CD4-positive, alpha-beta T cell treated with Interleukin-17A for 4 hours (primary cell): ENCODE results near the gene THOP1.
"Not testable (repeated sequence)": the region's sequence is repeated elsewhere in the genome, so short reads cannot be mapped to it uniquely, and the experiment has no call there.

Source experiments
- DNase-seq: peaks from one replicate; pipeline ENCODE4 v3.0.0-alpha.2; 2020; ENCODE audit warnings: mixed read lengths

THOP1 gene

DNA sequence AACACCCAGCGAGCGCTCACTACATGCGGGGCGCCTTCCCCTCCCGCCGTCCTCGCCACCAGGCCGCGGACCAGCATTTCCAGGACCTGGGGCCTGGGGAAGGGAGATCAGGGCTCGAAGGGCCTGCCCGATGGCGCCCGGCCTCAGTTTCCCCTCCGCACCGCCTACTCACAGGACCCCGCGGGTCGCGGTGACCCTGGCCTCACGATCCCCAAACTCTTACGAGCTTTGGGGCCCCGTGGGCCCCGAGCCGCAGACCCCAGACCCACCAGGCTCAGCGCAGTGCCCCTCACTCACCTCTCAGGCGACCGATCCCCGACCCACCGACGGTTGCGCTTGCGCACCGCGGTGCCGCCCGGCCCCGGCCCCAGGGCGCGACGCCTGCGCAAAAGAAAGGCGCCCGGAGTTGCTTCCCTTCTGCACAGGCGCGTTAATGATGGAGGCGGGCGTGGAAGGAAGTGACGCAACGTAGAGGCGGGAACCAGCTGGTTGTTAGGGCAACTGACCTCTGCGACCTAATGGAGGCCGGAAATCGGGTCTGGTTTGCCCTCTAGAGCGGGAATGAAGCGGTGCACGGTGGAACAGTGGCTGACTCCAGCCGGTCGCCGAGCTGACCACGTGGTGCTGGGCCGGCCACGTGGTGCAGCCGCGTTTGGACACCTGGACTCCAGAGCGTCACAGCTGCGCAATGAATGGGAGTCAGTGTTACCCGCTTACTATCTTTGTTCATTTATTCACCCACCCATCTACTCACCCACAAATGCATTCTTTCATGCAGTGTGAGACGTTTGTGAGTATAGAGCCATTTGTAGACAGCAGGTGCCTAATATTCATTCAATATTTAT is 2.1 kb upstream of the THOP1 start, which contains the start of gene SGTA:
Gene SGTA, minus strand, starts transcription at position 338 of the 845 bp plus-strand sequence. CDS start 14,205 bp downstream, outside the sequence.
- peak; percentile 96 for DNase-seq

GRCh38 chr19:2783781-2784145 is 1.5 kb upstream of the THOP1 start:
- DNase-seq, result no peak

DNA sequence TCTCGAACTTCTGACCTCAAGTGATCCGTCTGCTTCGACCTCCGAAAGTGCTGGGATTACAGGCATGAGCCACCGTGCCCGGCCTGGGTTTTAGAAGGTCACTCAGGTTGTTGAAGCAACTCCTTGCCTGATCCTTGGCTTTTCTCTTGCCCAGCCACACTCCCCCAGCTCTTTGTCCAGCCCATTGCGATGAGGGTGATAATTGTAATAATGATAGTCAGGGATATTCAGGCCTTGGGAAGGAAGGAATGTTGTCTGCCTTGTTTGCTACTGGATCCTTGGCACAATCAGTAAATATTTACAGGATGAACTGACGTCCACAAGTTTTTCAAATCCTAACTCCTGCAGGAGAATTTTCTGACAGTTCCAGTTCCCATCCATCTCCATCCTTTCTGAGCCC is 1.8 kb downstream of the THOP1 start:
- DNase-seq, result no peak

DNA sequence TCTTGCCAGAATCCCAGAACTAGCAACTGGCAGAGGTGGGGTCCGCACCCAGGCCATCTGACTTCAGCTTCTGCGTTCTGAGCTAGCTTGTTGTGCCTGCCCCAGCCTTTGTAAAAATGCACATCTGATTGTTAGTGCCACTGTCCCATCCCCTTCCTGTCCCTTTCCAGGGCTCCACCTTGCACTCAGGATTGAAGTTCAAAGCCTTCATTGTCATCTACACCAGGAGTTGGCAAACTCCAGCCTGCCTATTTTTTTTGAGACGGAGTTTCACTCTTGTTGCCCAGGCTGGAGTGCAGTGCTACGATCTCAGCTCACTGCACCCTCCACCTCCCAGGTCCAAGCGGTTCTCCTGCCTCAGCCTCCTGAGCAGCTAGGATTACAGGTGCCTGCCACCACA is 2.9 kb downstream of the THOP1 start:
- no peak for DNase-seq

GRCh38 chr19:2790194-2790556 is 4.9 kb downstream of the THOP1 start:
- no peak for DNase-seq

DNA sequence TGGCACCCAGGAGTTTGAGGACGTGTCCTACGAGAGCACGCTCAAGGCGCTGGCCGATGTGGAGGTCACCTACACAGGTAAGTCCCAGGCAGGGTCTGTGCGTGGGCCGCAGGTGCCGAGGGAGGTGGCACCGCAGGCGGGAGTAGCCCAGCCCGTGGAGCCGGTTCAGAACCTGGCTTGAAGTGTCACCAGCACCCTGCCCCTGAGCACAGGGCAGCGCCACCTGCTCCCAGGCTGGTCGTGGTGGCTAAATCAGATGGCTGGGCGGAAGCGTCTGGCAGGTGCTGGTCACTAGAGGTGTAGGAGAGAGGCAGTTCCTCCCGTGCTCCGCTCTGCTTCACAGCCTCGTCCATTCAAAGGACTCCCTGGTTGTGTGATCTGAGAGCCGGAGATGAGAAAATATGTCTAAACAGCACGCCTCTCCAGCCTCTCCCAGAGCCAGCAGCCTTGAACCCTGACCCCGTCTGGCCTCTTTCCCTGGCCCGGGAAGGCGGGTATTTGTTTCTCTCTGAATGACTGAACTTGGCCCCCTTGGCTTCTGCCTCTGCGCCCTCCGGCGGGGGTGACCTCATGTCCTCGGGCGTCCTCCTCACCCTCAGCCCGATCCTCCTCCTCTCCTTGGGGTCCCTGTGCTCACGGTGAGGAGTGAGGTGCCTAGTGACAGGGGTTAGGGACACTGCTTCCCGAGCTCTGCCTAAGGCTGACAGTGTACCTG is 5.4 kb downstream of the THOP1 start:
- no peak for DNase-seq

GRCh38 chr19:2791440-2791839 is 6.1 kb downstream of the THOP1 start:
- DNase-seq, result no peak

GRCh38 chr19:2791876-2792275 is 6.6 kb downstream of the THOP1 start:
- no peak for DNase-seq

DNA sequence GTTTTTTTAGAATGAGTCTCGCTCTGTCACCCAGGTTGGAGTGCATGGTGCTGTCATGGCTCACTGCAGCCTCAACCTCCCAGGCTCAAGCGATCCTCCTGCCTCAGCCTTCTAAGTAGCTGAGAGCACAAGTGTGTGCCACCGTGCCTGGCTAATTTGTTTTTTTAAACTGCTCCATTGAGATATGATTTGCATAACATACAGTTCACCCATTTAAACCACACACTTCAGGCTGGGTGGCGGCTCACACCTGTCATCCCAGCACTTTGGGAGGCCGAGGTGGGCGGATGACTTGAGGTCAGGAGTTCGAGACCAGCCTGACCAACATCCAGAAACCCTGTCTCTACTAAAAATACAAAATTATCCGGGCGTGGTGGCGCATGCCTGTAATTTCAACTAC is 7.4 kb downstream of the THOP1 start:
- DNase-seq, result not testable (repeated sequence)

GRCh38 chr19:2793126-2793525 is 7.8 kb downstream of the THOP1 start:
- no peak for DNase-seq

DNA sequence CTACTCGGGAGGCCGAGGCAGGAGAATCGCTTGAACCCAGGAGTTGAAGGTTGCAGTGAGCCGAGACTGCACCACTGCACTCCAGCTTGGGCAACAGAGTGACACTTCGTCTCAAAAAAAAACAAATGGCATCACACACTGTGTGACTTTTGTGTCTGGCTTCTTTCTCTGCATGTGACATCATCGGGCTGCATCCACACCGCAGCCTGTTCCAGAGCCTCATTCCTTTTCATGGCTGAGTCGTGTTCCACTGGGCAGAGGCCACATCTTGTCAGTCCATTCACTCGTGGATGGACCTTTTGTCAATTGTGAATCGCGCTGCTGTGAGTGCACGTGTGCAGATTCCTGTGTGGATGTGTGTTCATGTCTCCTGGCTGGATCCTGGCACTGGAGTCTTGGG is 8.3 kb downstream of the THOP1 start:
- no peak for DNase-seq

DNA sequence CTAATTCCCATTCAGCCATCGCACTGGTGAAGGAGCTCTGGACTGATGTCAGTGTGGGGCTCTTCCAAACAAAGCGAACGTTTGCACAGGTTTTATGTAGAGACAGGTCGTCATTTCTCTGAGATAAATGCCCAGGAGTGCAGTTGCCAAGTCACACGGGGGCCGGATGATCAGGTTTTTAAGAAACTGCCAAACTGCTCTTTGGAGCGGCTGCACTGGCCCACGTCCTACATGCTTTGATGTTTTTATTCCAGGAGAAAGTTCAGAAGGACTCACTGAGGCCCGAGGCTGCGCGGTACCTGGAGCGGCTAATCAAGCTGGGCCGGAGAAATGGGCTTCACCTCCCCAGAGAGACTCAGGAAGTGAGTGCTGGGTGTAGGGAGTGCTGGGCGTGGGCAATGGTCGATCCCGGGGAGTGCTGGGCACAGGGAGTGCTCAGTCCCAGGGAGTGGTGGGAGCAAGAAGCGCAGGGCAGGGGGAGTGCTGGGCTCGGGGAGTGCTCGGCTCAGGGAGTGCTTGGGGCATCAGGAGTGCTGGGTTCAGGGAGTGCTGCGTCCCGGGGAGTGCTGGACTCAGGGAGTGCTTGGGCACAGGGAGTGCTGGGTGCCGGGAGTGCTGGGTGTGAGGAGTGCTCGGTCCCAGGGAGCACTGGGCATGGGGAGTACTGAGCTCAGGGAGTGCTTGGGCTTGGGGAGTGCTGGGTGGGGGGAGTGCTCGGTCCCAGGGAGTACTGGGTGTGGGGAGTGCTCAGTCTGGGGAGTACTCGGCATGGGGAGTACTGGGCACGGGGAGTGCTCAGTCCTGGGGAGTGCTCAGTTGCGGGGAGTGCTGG is 10.7 kb downstream of the THOP1 start:
- no peak for DNase-seq

DNA sequence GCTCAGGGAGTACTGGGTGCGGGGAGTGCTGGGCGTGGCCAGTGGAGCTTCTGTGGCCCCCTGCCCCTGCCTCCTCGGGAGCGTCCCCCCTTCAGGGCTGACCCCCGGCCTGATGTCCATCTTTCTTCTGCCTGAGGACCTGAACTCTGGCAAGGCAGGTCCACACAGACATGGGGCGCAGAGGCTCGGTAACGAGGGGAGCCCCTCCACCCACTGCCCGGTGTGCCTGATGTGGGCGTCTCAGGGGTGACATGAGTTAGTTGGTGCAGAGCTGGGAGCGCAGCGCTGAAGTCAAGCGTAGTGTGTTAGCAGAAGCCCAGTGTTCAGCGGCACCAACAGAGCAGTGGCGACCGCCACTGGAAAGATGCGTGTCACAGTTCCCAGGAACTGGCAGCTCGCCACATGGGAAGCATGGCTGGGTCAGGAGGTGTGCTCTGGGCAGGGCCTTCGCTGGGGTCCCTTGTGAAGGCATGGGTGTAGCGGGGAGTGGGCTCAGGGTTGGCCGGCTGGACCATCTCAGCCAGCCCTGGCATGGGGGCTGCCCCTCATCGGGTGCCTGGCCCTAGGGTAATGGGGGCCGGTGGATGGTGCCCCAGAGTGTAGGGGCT is 11.5 kb downstream of the THOP1 start:
- DNase-seq, result no peak

DNA sequence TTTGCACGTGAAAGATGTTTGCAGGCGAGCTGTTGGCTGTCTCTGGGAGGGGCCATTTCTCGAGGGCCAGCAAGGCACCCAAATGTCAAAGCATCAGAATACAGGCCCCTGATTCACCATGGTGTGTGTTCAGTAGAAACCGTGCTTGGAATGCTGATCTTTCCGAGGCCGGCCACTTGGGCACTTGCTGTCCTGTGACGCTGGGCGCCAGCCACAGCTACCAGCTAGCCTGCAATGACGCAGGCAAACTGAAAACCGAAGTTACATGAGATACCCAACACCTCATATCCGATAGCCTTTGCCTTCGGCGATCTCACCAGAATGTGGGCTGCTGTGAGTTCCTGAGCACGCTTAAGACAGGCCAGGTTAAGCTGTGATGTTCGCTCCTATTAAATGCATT is 12.0 kb downstream of the THOP1 start:
- no peak for DNase-seq

- no peak for DNase-seq
These were observed 12.9 kb downstream of the THOP1 start for GRCh38 chr19:2798158-2798685.

- DNase-seq, result no peak
These were observed 13.4 kb downstream of the THOP1 start for GRCh38 chr19:2798733-2799132.

DNA sequence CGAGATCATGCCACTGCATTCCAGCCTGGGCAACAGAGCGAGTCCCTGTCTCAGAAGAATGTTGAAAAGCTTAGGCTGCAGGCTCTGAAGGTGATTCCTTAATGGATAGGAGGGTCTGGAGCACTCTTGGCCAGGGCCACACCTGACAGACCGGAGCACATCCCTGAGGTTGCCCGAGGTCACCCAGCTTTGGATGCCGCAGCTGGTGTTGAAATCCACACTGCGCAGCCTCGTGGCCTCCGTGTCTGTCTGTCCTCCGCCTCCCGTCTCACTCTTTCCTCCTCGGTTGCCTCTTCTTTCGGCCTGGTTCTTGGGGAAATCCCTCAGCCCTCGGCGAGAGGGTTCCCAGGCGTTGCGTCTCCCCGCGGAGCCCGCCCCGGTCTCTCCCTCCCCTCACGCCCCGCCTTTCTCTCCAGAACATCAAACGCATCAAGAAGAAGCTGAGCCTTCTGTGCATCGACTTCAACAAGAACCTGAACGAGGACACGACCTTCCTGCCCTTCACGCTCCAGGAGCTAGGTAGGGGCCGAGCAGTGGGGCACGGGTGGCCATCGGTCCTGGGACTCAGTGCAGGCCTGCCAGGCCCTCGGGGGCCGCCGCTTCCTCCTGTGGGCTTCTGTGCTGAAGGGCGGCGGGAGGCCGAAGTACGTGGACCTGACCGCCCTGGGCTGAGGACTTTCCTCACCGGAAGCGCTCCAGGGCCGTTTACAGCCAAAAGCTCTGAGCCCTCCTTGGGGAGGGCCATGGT is 14.1 kb downstream of the THOP1 start:
- DNase-seq, result no peak

- DNase-seq, result no peak
These were observed 15.2 kb downstream of the THOP1 start for GRCh38 chr19:2800506-2800905.

GRCh38 chr19:2802826-2803225 is 17.5 kb downstream of the THOP1 start:
- DNase-seq, result no peak

DNA sequence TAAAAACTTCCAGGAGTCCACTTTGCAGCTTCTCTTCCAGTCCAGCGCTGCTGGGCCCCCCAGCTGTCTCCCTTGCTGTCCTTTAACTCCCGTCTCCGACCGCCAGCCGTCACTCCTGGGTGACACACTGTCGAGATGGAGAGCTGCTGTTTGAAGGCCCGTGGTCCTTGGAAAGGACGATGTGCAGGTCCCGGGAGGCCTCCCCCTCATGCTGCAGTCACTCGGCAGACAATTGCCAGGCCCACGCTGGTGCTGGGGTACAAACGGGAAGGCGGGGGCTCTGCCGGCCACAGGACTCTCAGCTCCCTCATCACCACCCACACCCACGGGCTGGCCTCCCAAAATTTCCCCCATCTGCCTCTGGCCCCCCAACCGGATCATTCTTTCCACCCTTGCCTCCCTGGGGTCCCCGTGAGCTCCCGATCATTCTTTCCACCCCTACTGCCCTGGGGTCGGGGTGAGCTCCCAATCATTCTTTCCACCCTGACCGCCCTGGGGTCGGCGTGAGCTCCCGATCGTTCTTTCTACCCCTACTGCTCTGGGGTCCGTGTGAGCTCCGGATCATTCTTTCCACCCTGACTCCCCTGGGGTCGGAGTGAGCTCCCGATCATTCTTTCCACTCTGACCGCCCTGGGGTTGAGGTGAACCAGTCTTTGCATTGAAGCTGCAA is 18.3 kb downstream of the THOP1 start:
- no peak for DNase-seq
